ENCODE results near the gene CWH43. TPM values are rescaled to one million over a fixed set of nuclear protein-coding genes. Genes with fewer than 3 reads are reported as not detected.
"Not testable (repeated sequence)": the region's sequence is repeated elsewhere in the genome, so short reads cannot be mapped to it uniquely, and the experiment has no call there.

CWH43 gene
- total and polyA plus RNA-seq, 2 of the 13 experiments (the other 11 are each of a cell fraction or from before 2014, with no cell fraction given), result not detected

- 53% methylated on average over 2 of the region's 2 CpGs for WGBS (ENCODE audit: low lambda C conversion rate)
- TF ChIP-seq HOXA5 (CRISPR knock-in tag; IDR thresholded peaks at IDR 0.05), result no peak
- TF ChIP-seq ZBTB4 (CRISPR knock-in tag; IDR thresholded peaks at IDR 0.05; ENCODE audit: borderline replicate concordance), result no peak
- TF ChIP-seq LCORL (IDR thresholded peaks at IDR 0.05), result no peak
- TF ChIP-seq LCORL (CRISPR knock-in tag; IDR thresholded peaks at IDR 0.05), result no peak
- no peak for TF ChIP-seq BHLHE40 (IDR thresholded peaks at IDR 0.05; ENCODE audit: low read length)
- TF ChIP-seq, protein P1, sequence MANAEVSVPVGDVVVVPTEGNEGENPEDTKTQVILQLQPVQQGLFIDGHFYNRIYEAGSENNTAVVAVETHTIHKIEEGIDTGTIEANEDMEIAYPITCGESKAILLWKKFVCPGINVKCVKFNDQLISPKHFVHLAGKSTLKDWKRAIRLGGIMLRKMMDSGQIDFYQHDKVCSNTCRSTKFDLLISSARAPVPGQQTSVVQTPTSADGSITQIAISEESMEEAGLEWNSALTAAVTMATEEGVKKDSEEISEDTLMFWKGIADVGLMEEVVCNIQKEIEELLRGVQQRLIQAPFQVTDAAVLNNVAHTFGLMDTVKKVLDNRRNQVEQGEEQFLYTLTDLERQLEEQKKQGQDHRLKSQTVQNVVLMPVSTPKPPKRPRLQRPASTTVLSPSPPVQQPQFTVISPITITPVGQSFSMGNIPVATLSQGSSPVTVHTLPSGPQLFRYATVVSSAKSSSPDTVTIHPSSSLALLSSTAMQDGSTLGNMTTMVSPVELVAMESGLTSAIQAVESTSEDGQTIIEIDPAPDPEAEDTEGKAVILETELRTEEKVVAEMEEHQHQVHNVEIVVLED (CRISPR knock-in tag; IDR thresholded peaks at IDR 0.05; ENCODE audit: borderline replicate concordance), result no peak
- TF ChIP-seq ZNF563 (CRISPR knock-in tag; IDR thresholded peaks at IDR 0.05), result no peak
- no peak for TF ChIP-seq MAFG (CRISPR knock-in tag; IDR thresholded peaks at IDR 0.05)
- TF ChIP-seq ONECUT2 (CRISPR knock-in tag; IDR thresholded peaks at IDR 0.05), result no peak
- TF ChIP-seq CCDC6 (CRISPR knock-in tag; IDR thresholded peaks at IDR 0.05), result no peak
- FAIRE-seq, result no peak
- no peaks in the 10 kb centered on the region for H3K4me1 ChIP-seq (ENCODE audit: insufficient read depth, low read length)
- intact Hi-C loops (cut with micrococcal nuclease; ENCODE audit: unreplicated experiment), result no loop called here
- CTCF ChIA-PET (ENCODE audit: low intra/inter-chr PET ratio, low total read pairs), result no interaction called here
- H3K79me2 ChIP-seq (ENCODE audit: insufficient read depth, low read length), result no peaks in the 10 kb centered on the region
- no peak overlapping the region for H2AFZ ChIP-seq (ENCODE audit: low read length)
- H3K4me3 ChIP-seq (replicated peaks in 1 of 3; ENCODE audit: insufficient read depth in 1 of 3, low read depth in 2 of 3, low read length in 3 of 3), result no peak overlapping the region
- no peak overlapping the region for H3K4me2 ChIP-seq (ENCODE audit: low read depth, low read length)
- no peak overlapping the region for H3K9ac ChIP-seq (ENCODE audit: insufficient read depth, low read depth, low read length)
- H4K20me1 ChIP-seq (ENCODE audit: insufficient read depth, low read length), result no peaks in the 10 kb centered on the region
- no peak for DNase-seq (ENCODE audit: low spot score)
- H3K36me3 ChIP-seq (replicated peaks in 1 of 2; ENCODE audit: control insufficient read depth in 1 of 2, insufficient read depth in 2 of 2, low read length in 2 of 2), result no peaks in the 10 kb centered on the region
- H3K27me3 ChIP-seq (ENCODE audit: control insufficient read depth in 1 of 2, insufficient read depth in 2 of 2, low read length in 2 of 2), result no peaks in the 10 kb centered on the region
- H3K27ac ChIP-seq (ENCODE audit: extremely low read length, insufficient read depth, low read length), result no peak overlapping the region
- no TSS peak for BruUV-seq (replicated peaks)
- H3K9me3 ChIP-seq (ENCODE audit: low read length), result no peaks in the 10 kb centered on the region
- POLR2A ChIA-PET, result no interaction called here
- ATAC-seq, result no peak
- in situ Hi-C loops (cut with HindIII; ENCODE audit: extremely low pct_ligation_motif_present, low pct_unique_long_range_greater_than_20kb), result no loop called here
These were observed 31.8 kb upstream of the CWH43 start for GRCh38 chr4:48954314-48954713.

DNA sequence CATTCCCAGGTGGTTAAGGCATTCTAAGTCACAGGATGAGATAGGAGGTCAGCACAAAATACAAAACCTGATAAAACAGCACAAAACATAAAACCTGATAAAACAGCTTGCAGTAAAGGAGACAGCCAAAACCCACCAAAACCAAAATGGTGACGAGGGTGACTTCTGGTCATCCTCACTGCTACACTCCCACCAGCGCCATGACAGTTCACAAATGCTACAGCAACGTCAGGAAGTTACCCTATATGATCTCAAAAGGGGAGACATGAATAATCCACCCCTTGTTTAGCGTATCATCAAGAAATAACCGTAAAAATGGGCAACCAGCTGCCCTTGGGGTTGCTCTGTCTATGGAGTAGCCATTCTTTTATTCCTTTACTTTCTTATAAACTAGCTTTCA is 28.7 kb upstream of the CWH43 start:
- CTCF ChIA-PET (ENCODE audit: low intra/inter-chr PET ratio, low total read pairs); H3K9me3 ChIP-seq (ENCODE audit: low read length); in situ Hi-C loops (cut with HindIII; ENCODE audit: extremely low pct_ligation_motif_present, low pct_unique_long_range_greater_than_20kb); BruUV-seq (replicated peaks); H3K79me2 ChIP-seq (ENCODE audit: insufficient read depth, low read length); H3K4me1 ChIP-seq (ENCODE audit: insufficient read depth, low read length); DNase-seq (ENCODE audit: low spot score); H4K20me1 ChIP-seq (ENCODE audit: insufficient read depth, low read length); H3K4me3 ChIP-seq (replicated peaks in 1 of 3; ENCODE audit: insufficient read depth in 1 of 3, low read depth in 2 of 3, low read length in 3 of 3); H3K4me2 ChIP-seq (ENCODE audit: low read depth, low read length); POLR2A ChIA-PET; FAIRE-seq; H3K36me3 ChIP-seq (replicated peaks in 1 of 2; ENCODE audit: control insufficient read depth in 1 of 2, insufficient read depth in 2 of 2, low read length in 2 of 2); H3K27me3 ChIP-seq (ENCODE audit: control insufficient read depth in 1 of 2, insufficient read depth in 2 of 2, low read length in 2 of 2); H3K9ac ChIP-seq (ENCODE audit: insufficient read depth, low read depth, low read length); H3K27ac ChIP-seq (ENCODE audit: extremely low read length, insufficient read depth, low read length); intact Hi-C loops (cut with micrococcal nuclease; ENCODE audit: unreplicated experiment); H2AFZ ChIP-seq (ENCODE audit: low read length); ATAC-seq: not testable (repeated sequence)
- WGBS (ENCODE audit: low lambda C conversion rate), result 11% methylated on average over 5 of the region's 5 CpGs

Data from HepG2 (cell line).